SK-N-MC (cell line): ENCODE data around the gene CLCN6.

Source experiments
- EZH2 ChIP-seq: fragments of 200-600 bp; sonication (generic); IDR thresholded peaks from one replicate; pipeline ENCODE4 v1.6.1; 2017; ENCODE audit warnings: antibody characterized with exemption
- POLR2AphosphoS5 ChIP-seq: IDR thresholded peaks from 2 replicates; pipeline ENCODE4 v1.6.1; 2012; ENCODE audit warnings: mild to moderate bottlenecking, low read depth, low read length, borderline replicate concordance

GRCh38 chr1:11873395-11874257, 67.6 kb downstream of the CLCN6 start:
- TF ChIP-seq POLR2AphosphoS5 (no peak), EZH2 (no peak)
